Suppressor macrophage treated with lipopolysaccharide for 1 hour (primary cell): ENCODE results near the gene BRD3OS.

Experiments used
- DNase-seq, 3 donors: peaks; one replicate each; pipeline ENCODE4 v3.0.0-alpha.2; 2020 to 2022

BRD3OS gene

DNA sequence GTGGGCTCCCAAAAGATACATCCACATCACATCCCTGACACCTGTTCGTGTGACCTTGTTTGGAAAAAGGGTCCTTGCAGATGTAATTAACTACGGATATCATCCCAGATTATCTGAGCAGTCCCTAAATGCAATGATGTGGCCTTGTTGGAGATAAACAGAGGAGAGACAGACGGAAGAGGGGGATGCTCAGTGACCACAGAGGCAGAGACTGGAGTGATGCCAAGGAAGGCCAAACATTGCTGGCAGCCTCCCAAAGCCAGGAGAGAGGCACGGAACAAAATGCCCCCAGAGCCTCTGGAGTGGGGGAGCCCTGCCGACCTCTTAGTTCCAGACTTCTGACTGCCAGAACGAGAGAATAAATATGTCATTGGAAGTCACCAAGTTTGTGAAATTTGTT lies 18.1 kb upstream of the BRD3OS start:
- no peak for DNase-seq

DNA sequence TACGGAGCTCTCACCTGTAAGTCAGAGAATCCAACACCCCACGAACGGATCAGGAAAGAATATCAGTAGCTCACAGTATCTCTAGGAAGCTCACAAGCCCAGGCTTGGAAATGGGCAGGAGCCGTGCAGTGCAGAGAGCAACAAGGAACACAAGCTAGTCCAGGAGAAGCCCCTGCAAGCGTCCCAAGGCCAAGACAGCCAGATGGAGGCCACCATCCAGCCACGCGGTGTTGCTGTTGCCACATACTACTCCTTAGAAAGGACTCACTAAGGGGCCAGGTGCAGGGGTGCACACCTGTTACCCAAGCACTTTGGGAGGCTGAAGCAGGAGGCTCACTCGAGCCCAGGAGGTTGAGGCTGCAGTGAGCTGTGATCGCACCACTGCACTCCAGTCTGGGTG lies 17.7 kb upstream of the BRD3OS start:
- DNase-seq: no peak

DNA sequence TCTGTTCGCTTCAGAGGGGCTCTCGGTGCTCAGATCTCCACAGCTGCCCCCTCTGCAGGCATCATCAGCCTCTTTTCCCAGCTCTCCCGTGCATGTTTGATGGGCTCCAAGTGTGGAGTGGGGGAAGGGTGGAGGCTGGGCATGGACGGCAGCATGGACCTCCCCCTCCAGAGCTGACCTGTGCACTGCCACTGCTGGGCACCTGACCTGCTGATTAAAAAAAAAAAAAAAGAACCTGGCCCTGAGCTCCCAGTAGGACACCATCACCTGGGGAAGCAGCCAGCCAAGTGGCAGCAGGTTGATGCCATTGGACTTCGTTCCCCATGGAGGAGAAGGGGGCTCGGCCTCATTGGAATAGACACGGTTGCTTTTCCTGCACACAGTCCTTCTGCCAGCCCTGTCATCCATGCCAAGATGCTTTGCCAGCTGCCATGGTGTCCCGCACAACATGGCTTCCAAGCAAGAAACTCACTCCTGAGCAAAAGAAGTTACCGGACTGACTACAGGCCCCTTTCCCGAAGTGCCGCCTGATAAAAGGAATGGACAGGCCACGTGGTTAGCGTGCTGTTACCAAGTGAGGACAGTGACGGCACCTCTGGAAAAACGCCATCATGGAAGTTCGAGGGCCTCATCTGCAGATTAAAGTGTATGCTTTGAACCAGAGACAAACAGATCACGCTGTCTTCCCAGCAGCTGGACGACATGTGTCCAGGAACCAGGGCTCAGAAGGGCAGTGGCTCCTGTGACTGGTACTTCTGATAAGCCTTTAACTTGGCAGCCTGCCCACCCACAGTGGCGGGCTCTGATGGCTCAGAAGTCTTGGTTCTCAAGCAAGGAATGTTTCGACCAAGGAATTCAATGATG lies 14.7 kb upstream of the BRD3OS start:
- no peak for DNase-seq

DNA sequence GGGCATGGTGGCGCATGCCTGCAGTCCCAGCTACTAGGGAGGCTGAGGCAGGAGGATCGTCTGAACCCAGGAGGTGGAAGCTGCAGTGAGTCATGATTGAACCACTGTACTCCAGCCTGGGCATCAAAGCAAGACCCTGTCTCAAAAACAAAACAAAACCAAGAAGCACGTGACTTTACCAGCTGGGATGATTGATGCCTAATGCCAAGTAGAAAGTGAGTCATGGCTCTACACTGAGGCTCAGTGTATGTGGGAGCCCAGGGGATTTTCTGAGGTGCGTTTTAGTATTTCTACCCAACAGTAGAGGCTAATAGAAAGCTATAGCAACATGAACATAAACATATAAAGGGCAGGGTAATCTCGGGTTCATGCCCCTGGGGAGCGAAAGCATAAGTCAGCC lies 13.9 kb upstream of the BRD3OS start:
- no peak for DNase-seq

DNA sequence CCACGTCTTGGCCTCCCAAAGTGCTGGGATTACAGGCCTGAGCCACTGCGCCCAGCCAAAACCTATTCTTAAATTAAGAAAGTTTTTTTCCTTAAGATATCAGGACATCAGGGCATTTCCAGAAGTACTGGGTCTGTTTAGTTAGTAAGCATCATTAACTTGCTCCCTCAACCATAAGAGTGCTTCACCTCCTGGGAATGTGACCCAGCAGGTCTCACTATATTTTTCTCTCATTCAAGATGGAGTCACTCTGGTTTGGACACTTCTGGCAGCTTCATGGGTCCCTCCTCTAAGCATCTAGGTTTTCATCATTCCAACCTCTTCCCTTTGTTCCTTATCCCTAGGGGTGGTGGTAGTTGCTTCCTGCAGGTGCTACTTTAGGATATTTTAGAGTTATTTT lies 10.3 kb upstream of the BRD3OS start:
- DNase-seq: no peak

DNA sequence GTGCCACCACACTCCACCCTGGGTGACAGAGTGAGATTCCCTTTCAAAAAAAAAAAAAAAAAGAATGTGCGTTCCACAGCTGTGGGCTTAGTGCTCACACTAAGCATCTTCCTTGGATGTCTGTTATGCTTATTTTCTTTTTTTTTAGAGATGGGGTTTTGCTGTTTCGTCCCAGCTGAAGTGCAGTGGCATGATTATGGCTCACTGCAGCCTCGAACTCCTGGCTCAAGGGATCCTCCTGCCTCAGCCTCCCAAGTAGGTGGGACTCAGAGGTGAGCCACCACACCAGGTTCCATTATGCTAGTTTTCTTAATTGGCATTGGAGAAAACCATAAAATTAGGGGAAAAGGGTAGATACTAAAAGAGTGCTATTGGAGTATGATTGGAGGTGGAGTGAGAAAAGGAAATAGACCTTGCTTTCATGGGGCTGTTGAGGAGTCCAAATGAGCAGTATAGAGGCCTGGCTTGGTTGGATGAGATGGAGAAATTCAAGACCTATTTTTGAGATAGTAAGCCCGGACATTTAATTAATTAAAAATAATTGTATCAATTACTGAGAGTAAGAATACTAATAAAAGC lies 978 bp upstream of the BRD3OS start:
- DNase-seq: no peak

DNA sequence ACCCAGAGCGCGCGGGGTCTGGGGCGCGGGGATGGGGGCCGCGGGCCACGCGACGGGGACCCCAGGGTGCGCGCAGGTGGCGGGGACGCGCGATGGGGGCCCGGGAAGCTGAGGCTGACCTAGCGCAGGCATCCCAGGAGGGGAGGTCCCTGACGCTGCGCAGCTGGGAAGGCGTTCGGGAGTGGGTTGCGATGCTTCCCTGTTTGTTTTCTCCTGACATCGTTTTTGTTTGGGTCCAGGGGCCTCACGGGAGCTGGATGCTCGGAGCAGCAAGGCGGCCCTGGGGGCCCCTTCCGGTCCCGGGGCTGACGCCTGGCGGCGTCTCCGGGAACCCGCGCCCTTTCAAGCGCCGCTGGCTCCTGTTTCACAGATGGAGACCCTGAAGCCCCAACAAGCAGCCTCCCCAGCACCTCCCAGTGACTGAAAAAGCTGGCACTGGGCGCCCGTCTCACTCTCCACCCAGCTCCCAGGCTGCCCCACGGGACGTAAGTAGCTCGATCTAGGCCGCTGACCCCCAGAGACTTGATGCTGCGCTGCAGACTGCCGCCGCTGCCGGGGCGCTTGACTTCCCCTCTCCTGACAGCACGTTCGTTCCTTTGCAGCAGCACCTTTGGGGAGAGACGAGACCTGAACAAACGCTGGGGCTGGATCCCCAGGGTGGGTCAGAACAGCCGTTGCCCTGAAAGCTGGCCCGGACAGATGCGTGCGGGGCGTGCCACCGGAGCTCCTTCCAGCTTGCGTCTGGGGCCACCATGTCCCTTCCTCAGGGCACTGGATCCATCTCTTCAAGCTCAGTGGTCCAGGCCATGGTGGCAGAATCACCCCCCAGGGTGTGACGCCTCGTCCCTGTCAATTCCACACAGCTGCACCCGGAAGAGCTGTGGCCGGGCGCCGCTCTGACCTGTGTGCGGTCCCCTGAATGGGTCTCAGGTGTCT lies 593 bp downstream of the BRD3OS start:
- peak; percentile 17 to 48 (median 29) for DNase-seq

DNA sequence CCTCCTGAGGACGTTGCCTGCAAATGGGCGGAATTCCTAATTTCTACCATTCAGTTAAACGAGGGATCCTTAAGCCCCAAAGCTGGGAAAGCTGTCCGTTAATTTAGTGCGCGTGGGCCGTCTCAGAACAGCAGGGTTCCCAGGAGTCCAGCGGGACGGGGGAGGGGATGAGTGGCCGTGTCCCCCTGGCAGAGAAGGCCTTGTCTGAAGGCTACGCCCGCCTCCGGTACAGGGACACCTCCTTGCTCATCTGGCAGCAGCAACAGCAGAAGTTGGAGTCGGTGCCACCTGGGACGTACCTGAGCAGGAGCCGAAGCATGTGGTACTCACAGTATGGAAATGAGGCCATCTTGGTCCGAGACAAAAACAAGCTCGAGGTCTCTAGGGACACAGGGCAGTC lies 1.3 kb downstream of the BRD3OS start:
- no peak for DNase-seq

DNA sequence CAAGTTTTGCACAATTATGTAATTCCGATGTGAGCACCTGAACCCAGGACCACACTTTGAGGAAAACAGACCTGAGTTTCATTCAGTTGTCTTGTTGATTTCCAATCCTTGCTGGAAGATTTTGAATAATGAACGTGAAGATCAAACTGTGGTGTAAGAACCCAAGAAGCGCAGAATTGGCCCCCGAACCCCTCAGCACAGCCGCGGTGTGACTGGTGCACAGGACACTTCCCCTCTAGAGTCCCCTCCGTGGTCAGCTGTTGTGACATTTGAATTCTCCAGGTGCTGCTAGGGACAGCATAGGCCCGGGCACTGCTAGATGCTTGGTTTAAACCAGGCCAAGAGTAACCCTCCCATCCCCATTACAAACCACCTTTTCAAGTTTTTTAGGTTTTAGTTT lies 1.7 kb downstream of the BRD3OS start:
- DNase-seq: no peak

DNA sequence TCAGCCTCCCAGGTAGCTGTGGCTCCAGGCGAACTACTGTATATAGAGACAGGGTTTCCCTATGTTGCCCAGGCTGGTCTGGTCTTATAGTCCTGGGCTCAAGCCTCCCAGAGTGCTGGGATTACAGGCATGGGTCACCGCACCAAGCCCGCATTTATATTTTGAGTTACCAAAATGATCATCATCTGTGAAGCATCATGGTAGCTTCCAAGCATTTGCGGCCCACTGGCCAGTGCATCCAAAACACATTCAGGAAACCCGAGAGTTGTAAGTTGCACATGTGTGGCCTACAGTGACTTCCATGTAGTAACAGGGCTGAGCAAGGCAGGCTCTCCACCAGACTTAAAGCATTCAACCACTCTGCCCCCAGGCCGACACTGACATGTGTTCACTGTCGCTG lies 2.3 kb downstream of the BRD3OS start:
- no peak for DNase-seq

DNA sequence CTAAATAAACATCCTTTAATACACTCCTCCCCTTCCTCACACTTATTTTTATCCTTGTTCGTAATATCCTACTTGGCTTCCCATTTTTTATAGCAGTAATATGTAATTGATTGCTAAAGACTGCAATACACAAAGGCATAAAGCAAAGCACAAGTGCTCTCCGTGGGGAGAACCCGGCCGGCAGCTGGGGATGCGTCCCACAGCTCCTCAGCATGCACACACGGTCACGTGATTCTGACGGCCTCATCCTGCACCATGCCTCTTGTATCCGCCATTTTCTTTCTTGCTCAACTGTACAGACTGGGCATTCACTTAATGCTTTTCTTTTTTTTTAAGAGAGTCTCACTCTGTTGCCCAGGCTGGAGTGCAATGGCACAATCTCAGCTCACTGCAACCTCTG lies 2.8 kb downstream of the BRD3OS start:
- no peak for DNase-seq

DNA sequence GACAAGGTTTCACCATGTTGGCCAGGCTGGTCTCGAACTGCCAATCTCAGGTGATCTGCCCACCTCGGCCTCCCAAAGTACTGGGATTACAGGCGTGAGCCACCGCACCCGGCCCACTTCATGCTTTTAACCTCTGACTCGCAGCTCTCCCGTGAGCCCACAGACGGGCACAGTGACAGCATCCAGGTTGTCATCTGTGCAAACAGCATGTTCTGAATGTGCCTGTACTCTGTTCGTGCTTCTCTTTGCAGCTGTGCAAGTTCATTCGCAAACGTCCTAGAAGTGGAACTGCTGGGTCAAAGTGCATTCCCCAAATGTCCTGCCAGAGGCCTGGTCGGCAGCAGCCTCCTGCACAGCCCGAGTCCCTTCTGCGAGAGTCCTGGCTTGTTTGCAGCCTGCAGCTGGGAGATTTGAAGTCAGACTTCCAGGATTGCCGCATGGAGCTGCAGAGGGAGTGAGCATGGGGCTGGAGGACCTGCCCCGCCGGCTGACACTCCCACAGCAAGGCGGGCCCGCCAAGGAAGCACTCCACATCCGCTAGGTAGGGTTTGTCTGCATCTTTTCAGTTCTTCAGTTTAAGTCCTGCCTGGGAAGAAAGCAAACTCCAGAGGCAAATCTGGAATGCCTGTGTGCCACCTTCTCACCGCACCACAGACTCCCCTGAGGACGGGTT lies 3.4 kb downstream of the BRD3OS start:
- DNase-seq: no peak

DNA sequence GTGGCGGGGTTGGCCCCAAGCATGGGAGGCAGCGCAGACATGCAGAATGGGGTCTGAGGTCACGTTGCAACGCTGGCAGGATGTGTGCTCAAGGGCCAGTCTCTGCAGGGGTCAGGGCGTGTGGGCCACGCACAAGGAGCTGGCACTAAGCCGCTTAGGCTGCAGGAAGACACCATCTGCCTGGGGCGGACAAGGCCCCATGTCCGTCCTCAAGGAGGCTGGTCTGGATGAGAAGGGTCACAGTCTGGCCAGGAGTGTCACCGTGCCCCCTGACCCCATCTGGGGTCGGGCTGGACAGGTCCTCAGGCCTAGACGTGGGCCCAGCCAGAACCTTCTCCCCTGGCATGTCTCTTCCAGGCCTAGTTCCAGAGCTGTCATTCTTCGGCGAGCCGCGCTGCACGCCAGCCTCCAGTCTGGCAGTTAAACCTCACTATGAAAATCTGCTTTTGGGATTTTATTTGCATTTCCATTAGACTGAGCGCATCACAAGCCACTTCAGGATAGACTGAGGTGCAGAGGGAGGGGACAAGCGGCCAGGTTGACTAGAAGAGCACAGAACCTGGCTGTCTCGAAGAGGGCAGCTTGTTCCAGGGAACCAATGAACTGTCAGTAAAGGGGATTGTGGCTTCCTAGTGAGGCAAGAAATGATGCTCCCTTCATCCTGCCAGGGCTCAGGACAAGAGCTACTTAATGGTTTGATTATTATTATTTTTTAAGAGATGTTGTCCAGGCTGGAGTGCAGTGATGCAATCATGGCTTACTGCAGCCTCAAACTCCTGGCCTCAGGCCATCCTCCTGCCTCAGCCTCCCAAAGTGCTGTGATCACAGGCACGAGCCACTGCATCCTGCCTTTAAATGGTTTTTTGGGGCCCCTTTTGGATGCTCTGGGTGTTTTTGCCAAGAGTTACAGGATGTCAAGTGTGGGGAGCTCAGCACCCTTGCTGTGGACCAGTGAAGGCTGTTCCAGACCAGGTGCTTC lies 4.3 kb downstream of the BRD3OS start:
- no peak for DNase-seq

DNA sequence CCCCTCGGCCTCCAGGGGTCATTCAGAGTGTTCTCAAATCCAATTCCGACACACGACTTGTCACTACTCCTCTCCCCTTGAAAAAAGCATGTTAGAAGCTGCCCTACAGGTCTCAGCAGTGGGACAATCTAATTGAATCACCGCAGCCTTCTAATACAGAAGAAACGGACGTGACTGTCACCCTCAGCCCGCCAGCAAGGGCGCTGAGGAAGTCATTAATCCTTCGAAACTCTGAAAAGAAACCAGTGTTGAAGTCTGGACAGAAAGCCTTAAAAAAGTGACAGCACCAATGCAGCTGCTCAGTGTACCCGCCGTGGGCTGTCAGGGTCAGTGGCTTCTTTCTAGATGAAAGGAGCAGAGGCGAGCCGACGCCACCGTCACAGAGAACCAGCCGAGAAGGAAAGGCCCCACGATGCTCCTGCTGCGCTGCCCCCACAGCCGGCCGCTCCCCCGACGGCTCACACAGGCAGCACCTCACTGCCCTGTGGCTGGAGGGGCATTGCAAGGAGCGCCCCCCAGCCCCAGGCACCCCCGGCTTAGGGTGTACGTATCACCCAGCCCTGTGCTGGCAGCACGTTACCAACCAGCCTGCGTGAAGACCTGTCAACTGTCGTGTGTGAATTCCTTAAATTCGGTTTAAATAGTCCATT lies 5.7 kb downstream of the BRD3OS start:
- no peak for DNase-seq

DNA sequence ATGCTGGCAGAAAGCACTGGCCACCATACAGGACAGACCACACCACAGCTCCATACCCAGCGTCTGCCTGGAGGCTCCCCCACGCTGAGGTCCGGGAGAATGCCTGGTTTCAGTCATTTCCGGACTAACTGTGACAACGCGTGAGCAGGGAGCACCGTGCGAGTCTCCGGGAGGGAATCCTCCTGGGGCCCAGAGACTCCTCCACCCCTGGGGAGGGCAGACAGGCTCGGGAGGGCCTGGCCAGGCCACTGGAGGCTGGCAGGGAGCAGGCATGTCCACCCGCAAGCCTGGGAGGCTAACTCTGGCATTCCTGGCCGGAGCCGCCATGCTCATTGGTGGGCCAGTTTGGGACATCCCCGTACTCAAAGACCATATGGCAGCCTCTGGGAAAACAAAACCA lies 6.5 kb downstream of the BRD3OS start:
- DNase-seq: no peak

DNA sequence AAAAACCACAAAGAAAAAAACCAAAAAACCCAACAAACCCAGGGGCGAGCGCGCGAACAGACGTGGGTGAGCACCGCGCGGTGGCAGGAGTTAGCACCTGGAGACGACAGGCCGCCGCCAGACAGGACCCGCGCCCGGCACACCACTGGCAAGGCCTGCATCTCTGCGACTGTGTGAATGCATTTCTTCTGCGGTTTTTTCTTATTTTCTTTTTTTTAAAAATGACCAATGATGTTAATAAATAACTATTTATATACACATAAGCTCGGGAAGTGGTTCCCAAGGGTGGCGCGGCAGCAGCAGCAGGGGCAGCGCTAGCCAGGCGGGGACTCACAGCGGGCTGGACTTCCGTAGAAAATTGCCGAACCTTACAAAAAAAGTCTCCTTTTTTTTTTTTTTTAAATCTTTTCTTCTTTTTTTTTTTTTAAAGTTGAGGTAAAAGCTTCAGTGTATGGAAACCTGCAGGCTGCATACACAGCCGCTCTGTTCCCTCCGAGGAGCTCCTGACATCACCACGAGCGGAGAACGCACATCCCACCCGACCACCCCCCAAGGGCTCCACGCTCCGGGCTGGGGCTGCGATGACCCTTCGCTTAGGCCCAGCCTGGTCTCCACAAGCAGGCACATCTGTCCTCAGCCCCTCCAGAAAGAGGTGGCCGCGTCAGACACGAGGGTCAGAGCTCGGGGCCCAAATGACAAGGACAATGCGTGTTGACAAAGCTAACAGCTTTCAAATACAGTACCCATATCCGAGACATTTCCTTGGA lies 7.4 kb downstream of the BRD3OS start:
- no peak for DNase-seq

DNA sequence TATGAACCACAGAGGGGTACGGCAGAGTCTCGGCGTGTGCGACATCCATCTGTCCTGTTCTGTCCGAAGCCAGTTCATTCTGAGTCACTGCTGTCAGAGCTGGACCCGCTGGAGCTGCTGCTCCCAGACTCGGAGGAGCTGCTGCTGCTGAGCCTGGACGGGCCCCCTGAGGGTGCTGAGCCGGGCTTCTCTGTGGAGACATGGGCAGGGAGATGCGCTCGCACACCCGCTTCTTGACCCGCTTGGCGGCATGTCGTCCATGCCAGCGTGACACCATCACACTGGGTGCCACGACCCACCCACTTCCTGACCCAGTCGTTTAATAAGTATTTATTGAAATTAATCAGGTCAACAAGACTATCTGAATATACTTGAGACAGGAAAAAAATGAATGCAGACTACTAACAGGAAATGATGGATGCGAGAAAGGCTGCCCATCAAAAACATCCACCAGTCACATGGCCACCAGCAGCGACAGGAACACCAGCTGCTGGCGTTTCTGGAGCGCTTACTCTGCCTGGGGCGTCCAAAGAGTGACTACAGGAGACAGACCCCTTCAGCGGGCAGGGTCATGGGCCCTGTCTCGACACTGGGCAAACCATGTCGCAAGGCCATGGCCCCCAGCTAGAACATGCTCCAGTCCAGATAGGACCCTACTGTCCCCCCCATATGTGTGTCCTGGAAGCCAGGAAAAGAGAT lies 8.4 kb downstream of the BRD3OS start:
- no peak for DNase-seq

DNA sequence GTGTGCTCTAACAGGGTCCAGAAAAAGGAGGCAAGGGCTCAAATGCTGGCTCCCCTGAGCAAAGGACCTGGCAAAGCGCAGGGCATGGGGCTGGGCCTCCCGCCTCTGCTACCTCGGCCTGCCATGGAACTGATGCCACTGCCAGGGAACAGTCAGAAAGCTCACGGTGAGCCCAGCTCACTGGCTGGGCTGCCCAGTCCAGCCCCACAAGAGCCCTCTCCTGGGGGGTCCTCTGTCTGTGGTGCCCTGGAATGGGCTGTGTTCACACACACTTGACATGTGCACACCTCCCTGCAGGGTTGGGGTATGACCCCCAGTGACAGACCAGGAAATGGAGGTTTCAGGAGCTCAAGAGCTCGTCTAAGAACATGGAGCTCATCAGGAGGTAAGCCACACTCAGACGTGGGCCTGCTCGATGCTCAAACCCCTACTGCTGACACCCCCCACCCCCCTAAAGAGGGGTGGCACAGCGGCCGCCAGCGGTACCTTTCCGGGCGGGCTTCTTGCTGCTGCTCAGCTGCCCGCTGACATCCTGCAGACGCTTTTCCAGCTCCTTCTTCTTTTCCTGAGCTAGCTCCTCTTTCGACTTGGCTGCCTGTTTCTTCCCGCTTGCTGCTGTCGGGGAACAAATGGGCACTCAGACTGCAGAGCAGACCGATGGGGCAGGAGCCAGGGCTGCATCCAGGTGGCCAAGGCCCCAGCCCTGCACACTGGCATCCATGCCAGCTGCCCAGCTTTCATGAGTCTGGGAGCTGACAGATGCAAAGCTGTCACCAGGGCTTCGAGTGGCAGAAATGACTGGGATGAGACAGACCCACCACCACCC lies 9.1 kb downstream of the BRD3OS start:
- no peak for DNase-seq
